H9 (cell line): ENCODE measurements around the gene PRPF18. TPM values are rescaled to one million over a fixed set of nuclear protein-coding genes. Genes with fewer than 3 reads are reported as not detected.

ENCODE experiments used
- DNase-seq: peaks from one replicate; pipeline ENCODE4 v3.0.0-alpha.2; 2017
- H2AFZ ChIP-seq: one replicate; pipeline ENCODE4 v1.6.1; 2013; ENCODE audit warnings: mild to moderate bottlenecking, low read length, control low read depth, moderate library complexity
- H2AK5ac ChIP-seq: 2 replicates; pipeline ENCODE4 v1.6.1; 2013; ENCODE audit warnings: low read length, control low read depth, mixed read lengths; ENCODE audit not compliant: insufficient read length
- H2BK120ac ChIP-seq: one replicate; pipeline ENCODE4 v1.6.1; 2013; ENCODE audit warnings: low read depth, mild to moderate bottlenecking, low read length, control low read depth, inconsistent platforms; ENCODE audit not compliant: poor library complexity, severe bottlenecking
- H2BK12ac ChIP-seq: 2 replicates; pipeline ENCODE4 v1.6.1; 2013; ENCODE audit warnings: low read length, control low read depth, mixed read lengths, low read depth; ENCODE audit not compliant: insufficient read length
- H2BK15ac ChIP-seq: 2 replicates; pipeline ENCODE4 v1.6.1; 2013; ENCODE audit warnings: low read depth, low read length, control low read depth
- H2BK20ac ChIP-seq: one replicate; pipeline ENCODE4 v1.6.1; 2013; ENCODE audit warnings: low read depth, mild to moderate bottlenecking, low read length, control low read depth, inconsistent platforms; ENCODE audit not compliant: poor library complexity, severe bottlenecking
- H2BK5ac ChIP-seq: 2 replicates; pipeline ENCODE4 v1.6.1; 2013; ENCODE audit warnings: low read length, control low read depth, mixed read lengths; ENCODE audit not compliant: insufficient read length
- H3K14ac ChIP-seq: 2 replicates; pipeline ENCODE4 v1.6.1; 2013; ENCODE audit warnings: low read length, control low read depth; ENCODE audit not compliant: insufficient read depth
- H3K18ac ChIP-seq: 2 replicates; pipeline ENCODE4 v1.6.1; 2013; ENCODE audit warnings: low read depth, mild to moderate bottlenecking, mixed read lengths, low read length, control low read depth; ENCODE audit not compliant: insufficient read length
- H3K23ac ChIP-seq: 2 replicates; pipeline ENCODE4 v1.6.1; 2013; ENCODE audit warnings: low read length, control low read depth, mixed read lengths, low read depth; ENCODE audit not compliant: insufficient read length
- H3K23me2 ChIP-seq: 2 replicates; pipeline ENCODE4 v1.6.1; 2013; ENCODE audit warnings: low read depth, mild to moderate bottlenecking, mixed read lengths, low read length, control low read depth; ENCODE audit not compliant: insufficient read length, poor library complexity, severe bottlenecking
- H3K27ac ChIP-seq: 2 replicates; pipeline ENCODE4 v1.5.1; 2013; ENCODE audit warnings: low read length, control low read depth, mixed read lengths, low read depth; ENCODE audit not compliant: insufficient read length
- H3K27me3 ChIP-seq: 2 replicates; pipeline ENCODE4 v1.6.1; 2013; ENCODE audit warnings: low read length, control low read depth, inconsistent platforms; ENCODE audit not compliant: insufficient read depth
- H3K4ac ChIP-seq: 2 replicates; pipeline ENCODE4 v1.6.1; 2013; ENCODE audit warnings: low read depth, mild to moderate bottlenecking, control low read depth, inconsistent platforms, low read length, moderate library complexity
- H3K4me1 ChIP-seq: 2 replicates; pipeline ENCODE4 v1.6.1; 2013; ENCODE audit warnings: low read length, control low read depth, inconsistent platforms; ENCODE audit not compliant: insufficient read depth
- H3K4me2 ChIP-seq: 2 replicates; pipeline ENCODE4 v1.6.1; 2013; ENCODE audit warnings: low read length, control low read depth, mixed read lengths; ENCODE audit not compliant: insufficient read length, insufficient read depth
- H3K56ac ChIP-seq: 2 replicates; pipeline ENCODE4 v1.6.1; 2013; ENCODE audit warnings: low read depth, mild to moderate bottlenecking, mixed read lengths, low read length, control low read depth; ENCODE audit not compliant: insufficient read length
- H3K79me1 ChIP-seq: 2 replicates; pipeline ENCODE4 v1.6.1; 2013; ENCODE audit warnings: low read depth, mild to moderate bottlenecking, moderate library complexity, low read length, control low read depth, inconsistent platforms; ENCODE audit not compliant: insufficient read depth, poor library complexity, severe bottlenecking
- H3K79me2 ChIP-seq: 2 replicates; pipeline ENCODE4 v1.6.1; 2013; ENCODE audit warnings: low read length, control low read depth, inconsistent platforms; ENCODE audit not compliant: insufficient read depth
- H3K9ac ChIP-seq: 2 replicates; pipeline ENCODE4 v1.6.1; 2013; ENCODE audit warnings: low read length, control low read depth, mixed read lengths; ENCODE audit not compliant: insufficient read length; ENCODE audit errors: extremely low read depth
- H3K9me3 ChIP-seq: one replicate; pipeline ENCODE4 v1.6.1; 2013; ENCODE audit warnings: low read depth, low read length, inconsistent platforms; ENCODE audit not compliant: control insufficient read depth
- H3T11ph ChIP-seq: one replicate; pipeline ENCODE4 v1.6.1; 2013; ENCODE audit warnings: mild to moderate bottlenecking, low read length, control low read depth, inconsistent platforms
- H4K20me1 ChIP-seq: one replicate; pipeline ENCODE4 v1.6.1; 2013; ENCODE audit not compliant: control insufficient read depth, insufficient read length, insufficient read depth
- H4K5ac ChIP-seq: 2 replicates; pipeline ENCODE4 v1.6.1; 2013; ENCODE audit warnings: low read depth, mild to moderate bottlenecking, mixed read lengths, low read length, control low read depth; ENCODE audit not compliant: insufficient read length
- H4K8ac ChIP-seq: replicated peaks from 2 replicates; pipeline ENCODE4 v1.6.1; 2013; ENCODE audit warnings: low read length, control low read depth, mixed read lengths, low read depth; ENCODE audit not compliant: insufficient read length
- H4K91ac ChIP-seq: 2 replicates; pipeline ENCODE4 v1.6.1; 2013; ENCODE audit warnings: low read depth, mild to moderate bottlenecking, moderate library complexity, mixed read lengths, low read length, control low read depth; ENCODE audit not compliant: insufficient read length
- H3K27ac Mint-ChIP-seq, 3 experiments: 2 replicates in 2 of 3; 3 replicates in 1 of 3; pipeline ENCODE4 v1.8.0; 2020 to 2021; ENCODE audit warnings: mixed read lengths in 3 of 3, mild to moderate bottlenecking in 1 of 3, moderate library complexity in 1 of 3
- H3K27me3 Mint-ChIP-seq: 2 replicates; pipeline ENCODE4 v1.8.0; 2021; ENCODE audit warnings: low read depth, mild to moderate bottlenecking, moderate library complexity, mixed read lengths
- H3K36me3 Mint-ChIP-seq, 3 experiments: 2 replicates in 2 of 3; 3 replicates in 1 of 3; pipeline ENCODE4 v1.8.0; 2020 to 2021; ENCODE audit warnings: low read depth in 3 of 3, mixed read lengths in 3 of 3; ENCODE audit not compliant: insufficient read depth in 1 of 3
- H3K4me1 Mint-ChIP-seq, 2 experiments: 2 replicates each; pipeline ENCODE4 v1.8.0; 2020; ENCODE audit warnings: mixed read lengths in 2 of 2
- H3K4me3 Mint-ChIP-seq, 2 experiments: 2 replicates in 1 of 2; 3 replicates in 1 of 2; pipeline ENCODE4 v1.8.0; 2020 to 2021; ENCODE audit warnings: mild to moderate bottlenecking in 2 of 2, mixed read lengths in 2 of 2, moderate library complexity in 1 of 2
- H3K9me3 Mint-ChIP-seq, 2 experiments: 2 replicates in 1 of 2; 3 replicates in 1 of 2; pipeline ENCODE4 v1.8.0; 2020; ENCODE audit warnings: mild to moderate bottlenecking in 2 of 2, mixed read lengths in 2 of 2, moderate library complexity in 1 of 2
- CTCF ChIP-seq: fragments of 200-600 bp; sonication (generic); conservative IDR thresholded peaks from 3 replicates; pipeline ENCODE4 v1.8.0; 2021; ENCODE audit warnings: antibody characterized with exemption, mild to moderate bottlenecking
- WGBS: extraction: QIAGEN DNeasy Blood & Tissue Kit; methylation state at CpG from one replicate; pipeline ENCODE4 v1.1.7; 2013; ENCODE audit warnings: missing lambda C conversion rate, low lambda C conversion rate, mixed read lengths; ENCODE audit not compliant: insufficient read length; ENCODE audit errors: extremely low coverage; 5-methylcytosine and 5-hydroxymethylcytosine counted together
- total RNA-seq: library from RNA; stranded (reverse); gene quantifications from 2 replicates; pipeline ENCODE4 v1.2.1, GENCODE V29; 2021

PRPF18 gene
- total RNA-seq, 1 experiment from 2014 or later = 17.1 TPM

- Histone ChIP-seq H3K9ac (no peak overlapping the region), H3K9me3 (no peaks in the 10 kb centered on the region), H4K91ac (no peak overlapping the region), H2BK20ac (no peak overlapping the region), H3K79me2 (no peaks in the 10 kb centered on the region), H3K14ac (no peak overlapping the region; the same call in 1 of the 2 replicates), H3K79me1 (no peaks in the 10 kb centered on the region), H3K4me1 (no peaks in the 10 kb centered on the region), H3K18ac (no peak overlapping the region), H2BK12ac (no peak overlapping the region), H2AFZ (no peak overlapping the region), H3K27me3 (no peaks in the 10 kb centered on the region), H2BK120ac (no peak overlapping the region), H2BK5ac (no peak overlapping the region), H3K56ac (no peak overlapping the region), H2BK15ac (no peak overlapping the region), H3T11ph (no peak overlapping the region), H3K27ac (no peak overlapping the region), H3K23ac (no peak overlapping the region), H4K5ac (no peak overlapping the region), H3K23me2 (no peaks in the 10 kb centered on the region), H4K20me1 (no peaks in the 10 kb centered on the region), H3K4ac (no peak overlapping the region), H4K8ac (no peak overlapping the region), H3K4me2 (no peak overlapping the region), H2AK5ac (no peak overlapping the region)
- Mint-ChIP-seq H3K9me3 (no peaks in the 10 kb centered on the region), H3K4me1 (peaks cover 14 to 22% of the 10 kb centered on the region in 2 experiments), H3K4me3 (no peak overlapping the region), H3K36me3 (peaks cover 12 to 31% (median 28%) of the 10 kb centered on the region in 3 experiments; a peak in 6 of 7 replicates), H3K27me3 (no peaks in the 10 kb centered on the region), H3K27ac (no peak overlapping the region; a peak in 1 of 7 replicates)
- no peak for TF ChIP-seq CTCF
- DNase-seq = no peak
- no CpG with 5 or more reads among the region's 68 CpGs for WGBS
Observed at GRCh38 chr10:13656337-13657100, 69.8 kb downstream of the PRPF18 start.
